GM13977 (cell line): ENCODE data around the gene XIRP2.

Experiments used
- DNase-seq: peaks from one replicate; pipeline ENCODE4 v3.0.0; 2012; ENCODE audit warnings: low spot score
- CTCF ChIP-seq: IDR thresholded peaks from 2 replicates; pipeline ENCODE4 v1.5.1; 2012; ENCODE audit warnings: mild to moderate bottlenecking, control low read depth; ENCODE audit not compliant: insufficient read depth; ENCODE audit errors: extremely low read depth, missing control alignments
- in situ Hi-C: fragments of 300-500 bp; cut with MboI; formaldehyde crosslinking; loops from one replicate; pipeline ENCODE4 v1.12.0; 2022; ENCODE audit warnings: low sequenced_read_pairs, low pct_unique_long_range_greater_than_20kb, mixed read lengths, inconsistent platforms; ENCODE audit not compliant: unreplicated experiment

The XIRP2 gene

DNA sequence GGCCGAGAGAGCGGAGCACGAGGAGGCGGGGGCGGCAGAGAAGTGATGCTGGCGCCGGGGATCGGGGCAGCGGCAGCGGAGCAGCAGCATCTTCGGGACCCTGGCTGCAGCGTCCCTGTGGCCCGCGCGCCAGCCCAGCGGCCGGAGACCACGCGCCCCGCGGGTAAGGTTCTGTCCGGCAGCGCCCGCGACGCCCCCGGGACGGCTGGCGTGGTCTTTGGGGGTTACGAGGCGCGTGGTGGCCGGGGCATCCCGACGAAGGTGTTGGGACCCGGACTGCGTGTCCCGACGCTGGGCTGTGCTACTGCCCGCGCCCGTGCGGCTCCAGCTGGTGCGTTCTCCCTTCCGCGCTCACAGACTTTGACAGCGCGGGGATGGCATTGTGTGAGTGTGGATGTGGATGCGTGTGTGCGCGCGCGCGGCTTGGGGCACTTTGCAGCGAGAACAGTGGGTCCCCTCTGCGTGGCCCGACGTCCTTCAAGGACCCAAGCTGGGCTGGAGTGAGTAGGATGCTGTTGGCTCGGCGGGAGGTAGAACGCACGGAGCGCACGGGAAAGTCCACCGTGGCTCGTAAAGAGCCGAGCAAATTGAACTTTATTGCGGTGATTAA is 405.0 kb downstream of the XIRP2 start:
- no peak for TF ChIP-seq CTCF
- in situ Hi-C loops: no loop called here
- DNase-seq: no peak

- TF ChIP-seq CTCF: no peak
- no peak for DNase-seq
- in situ Hi-C loops: no loop called here
These were observed 405.9 kb downstream of the XIRP2 start for GRCh38 chr2:167293943-167294775.

GRCh38 chr2:167294776-167295140 is 406.5 kb downstream of the XIRP2 start:
- no peak for TF ChIP-seq CTCF
- in situ Hi-C loops: no loop called here
- peak; percentile 18 for DNase-seq

DNA sequence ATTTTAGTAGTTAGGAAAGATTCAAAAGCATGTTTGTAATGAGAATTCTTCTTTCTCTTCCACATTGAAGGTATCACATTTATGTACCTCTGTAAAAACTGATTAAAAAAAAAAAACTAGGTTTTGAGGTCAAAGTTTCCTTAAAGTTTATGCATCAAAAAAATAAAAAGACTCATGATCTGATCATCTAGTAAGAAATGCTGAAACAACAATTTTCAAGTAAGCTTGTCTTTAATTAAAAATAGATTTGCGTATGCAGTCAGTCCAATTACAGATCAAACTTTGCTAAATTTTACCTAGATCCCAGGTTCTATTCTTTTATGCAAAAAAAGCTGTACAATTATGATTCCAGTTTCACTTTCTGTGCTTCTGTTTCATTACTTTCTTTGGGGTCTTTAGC is 409.0 kb downstream of the XIRP2 start:
- in situ Hi-C loops: no loop called here
- TF ChIP-seq CTCF: no peak

DNA sequence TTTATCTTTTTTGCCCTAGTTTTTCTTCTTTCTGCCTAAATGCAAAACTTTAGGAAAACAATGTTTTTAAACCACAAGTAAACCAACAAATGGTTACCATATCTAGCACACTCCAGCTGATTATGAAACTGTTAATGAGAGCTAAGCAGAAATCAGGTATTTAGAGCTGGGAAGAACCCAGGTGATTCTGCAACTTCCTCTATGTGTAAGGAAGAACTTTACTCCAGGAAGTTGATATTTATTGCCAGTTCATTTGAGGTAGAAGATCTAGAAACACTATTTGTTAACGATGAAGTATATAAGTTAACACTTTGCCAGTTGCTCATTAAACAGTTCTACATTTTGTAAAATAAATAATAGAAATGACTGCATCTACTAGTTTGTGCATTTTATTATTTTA is 409.7 kb downstream of the XIRP2 start:
- in situ Hi-C loops: no loop called here
- no peak for DNase-seq
- TF ChIP-seq CTCF: no peak

More for the DNA sequence above, 409.0 kb downstream of the XIRP2 start:
- no peak for DNase-seq
